Glutamatergic neuron (in vitro differentiated cells): ENCODE results near the gene ACAD11. TPM values are rescaled to one million over a fixed set of nuclear protein-coding genes. Genes with fewer than 3 reads are reported as not detected.

Source experiments
- DNase-seq: peaks from one replicate; pipeline ENCODE4 v3.0.0; 2022
- H3K27ac Mint-ChIP-seq: one replicate; pipeline ENCODE4 v1.8.0; 2020; ENCODE audit warnings: mild to moderate bottlenecking, mixed read lengths, inconsistent platforms; ENCODE audit not compliant: unreplicated experiment
- H3K27me3 Mint-ChIP-seq: one replicate; pipeline ENCODE4 v1.8.0; 2020; ENCODE audit warnings: mild to moderate bottlenecking, moderate library complexity, mixed read lengths, inconsistent platforms; ENCODE audit not compliant: unreplicated experiment
- H3K36me3 Mint-ChIP-seq: one replicate; pipeline ENCODE4 v1.8.0; 2020; ENCODE audit warnings: mild to moderate bottlenecking, mixed read lengths, inconsistent platforms; ENCODE audit not compliant: unreplicated experiment
- H3K4me1 Mint-ChIP-seq: one replicate; pipeline ENCODE4 v1.8.0; 2020; ENCODE audit warnings: mild to moderate bottlenecking, low read depth, mixed read lengths, inconsistent platforms; ENCODE audit not compliant: unreplicated experiment
- H3K4me3 Mint-ChIP-seq: one replicate; pipeline ENCODE4 v1.8.0; 2020; ENCODE audit warnings: mild to moderate bottlenecking, mixed read lengths, inconsistent platforms; ENCODE audit not compliant: unreplicated experiment
- H3K9me3 Mint-ChIP-seq: one replicate; pipeline ENCODE4 v1.8.0; 2020; ENCODE audit warnings: mild to moderate bottlenecking, moderate library complexity, mixed read lengths, inconsistent platforms; ENCODE audit not compliant: unreplicated experiment
- CTCF ChIP-seq: fragments of 200-600 bp; sonication (generic); IDR thresholded peaks from one replicate; pipeline ENCODE4 v1.5.0; 2021; ENCODE audit not compliant: partially characterized antibody, unreplicated experiment
- total RNA-seq: library from RNA; stranded (reverse); fragmentation: NEBNext Ultra II Directional; extraction: Animal tissue kit (Norgen Biotek cat#: 25700); gene quantifications from one replicate; pipeline ENCODE4 v1.2.1, GENCODE V29; 2021; ENCODE audit not compliant: unreplicated experiment

Gene ACAD11
- total RNA-seq, 1 donor from 2014 or later: 9.4 TPM

GRCh38 chr3:132522353-132522752 is 137.3 kb downstream of the ACAD11 start:
- no peak for DNase-seq
- H3K36me3 Mint-ChIP-seq: peaks cover 4% of the 10 kb centered on the region
- H3K27ac Mint-ChIP-seq: no peak overlapping the region
- H3K4me1 Mint-ChIP-seq: peaks cover 2% of the 10 kb centered on the region
- no peak for TF ChIP-seq CTCF
- no peaks in the 10 kb centered on the region for H3K27me3 Mint-ChIP-seq
- H3K9me3 Mint-ChIP-seq: no peaks in the 10 kb centered on the region
- H3K4me3 Mint-ChIP-seq: no peak overlapping the region

- no peak for TF ChIP-seq CTCF
- H3K27ac Mint-ChIP-seq: no peak overlapping the region
- H3K4me1 Mint-ChIP-seq: peaks cover 2% of the 10 kb centered on the region
- no peak overlapping the region for H3K4me3 Mint-ChIP-seq
- no peaks in the 10 kb centered on the region for H3K9me3 Mint-ChIP-seq
- peaks cover 4% of the 10 kb centered on the region for H3K36me3 Mint-ChIP-seq
- DNase-seq: no peak
- H3K27me3 Mint-ChIP-seq: no peaks in the 10 kb centered on the region
Observed at GRCh38 chr3:132521901-132522300, 137.7 kb downstream of the ACAD11 start.

- H3K9me3 Mint-ChIP-seq: no peaks in the 10 kb centered on the region
- H3K4me1 Mint-ChIP-seq: peaks cover 2% of the 10 kb centered on the region
Observed at GRCh38 chr3:132519914-132520313, 139.7 kb downstream of the ACAD11 start.

GRCh38 chr3:132517311-132517710 is 142.3 kb downstream of the ACAD11 start:
- no peak for DNase-seq
- Mint-ChIP-seq H3K4me3 (no peak overlapping the region), H3K27ac (no peak overlapping the region), H3K4me1 (peaks cover 2% of the 10 kb centered on the region), H3K27me3 (no peaks in the 10 kb centered on the region), H3K9me3 (no peaks in the 10 kb centered on the region), H3K36me3 (no peaks in the 10 kb centered on the region)
- no peak for TF ChIP-seq CTCF

More at GRCh38 chr3:132519914-132520313, 139.7 kb downstream of the ACAD11 start:
- H3K27me3 Mint-ChIP-seq: no peaks in the 10 kb centered on the region
- no peak overlapping the region for H3K27ac Mint-ChIP-seq
- DNase-seq: no peak
- TF ChIP-seq CTCF: no peak
- H3K36me3 Mint-ChIP-seq: peaks cover 4% of the 10 kb centered on the region
- no peak overlapping the region for H3K4me3 Mint-ChIP-seq

GRCh38 chr3:132513057-132513456 is 146.6 kb downstream of the ACAD11 start:
- TF ChIP-seq CTCF: no peak
- no peaks in the 10 kb centered on the region for H3K9me3 Mint-ChIP-seq
- no peak overlapping the region for H3K4me3 Mint-ChIP-seq
- no peak for DNase-seq
- H3K27ac Mint-ChIP-seq: no peak overlapping the region
- no peaks in the 10 kb centered on the region for H3K4me1 Mint-ChIP-seq
- no peaks in the 10 kb centered on the region for H3K36me3 Mint-ChIP-seq
- no peaks in the 10 kb centered on the region for H3K27me3 Mint-ChIP-seq
